NK-92 treated with Interleukin-12 subunit alpha and Interleukin-12 subunit beta, amount 100 ng/mL, for 24 hours (cell line): ENCODE results near the gene HDLBP.
"Not testable (repeated sequence)": the region's sequence is repeated elsewhere in the genome, so short reads cannot be mapped to it uniquely, and the experiment has no call there.

Experiments
- DNase-seq: peaks from one replicate; lab custom pipeline; 2025; lab: John Stamatoyannopoulos, UW

The HDLBP gene

DNA sequence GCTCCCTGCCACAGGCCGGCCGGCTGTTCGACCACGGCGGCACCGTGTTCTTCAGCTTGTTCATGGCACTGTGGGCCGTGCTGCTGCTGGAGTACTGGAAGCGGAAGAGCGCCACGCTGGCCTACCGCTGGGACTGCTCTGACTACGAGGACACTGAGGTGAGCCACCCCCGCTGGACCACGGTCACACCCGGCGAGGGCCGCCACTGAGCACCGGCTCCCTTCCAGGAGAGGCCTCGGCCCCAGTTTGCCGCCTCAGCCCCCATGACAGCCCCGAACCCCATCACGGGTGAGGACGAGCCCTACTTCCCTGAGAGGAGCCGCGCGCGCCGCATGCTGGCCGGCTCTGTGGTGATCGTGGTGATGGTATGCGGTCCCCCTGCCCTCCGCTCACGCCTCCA lies 106.2 kb downstream of the HDLBP start:
- no peak for DNase-seq

DNA sequence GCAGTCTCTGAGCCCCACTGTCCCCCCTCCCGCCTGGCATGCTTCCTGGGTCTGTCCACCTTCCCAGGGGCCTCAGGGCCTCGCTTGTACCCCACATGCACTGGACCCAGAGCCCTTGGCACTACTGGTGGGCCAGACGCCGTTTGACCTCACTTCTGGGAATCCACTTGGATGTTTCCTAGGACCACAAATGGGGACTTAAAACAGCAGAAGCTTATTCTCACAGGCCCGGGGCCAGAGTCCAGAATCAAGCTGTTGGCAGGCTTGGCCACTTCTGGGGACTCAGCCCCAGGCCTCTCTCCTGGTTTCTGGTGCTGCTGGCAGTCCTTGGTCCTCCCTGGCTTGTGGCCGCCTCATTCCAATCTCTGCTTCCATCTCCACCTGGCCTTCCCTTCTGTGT lies 107.4 kb downstream of the HDLBP start:
- no peak for DNase-seq

DNA sequence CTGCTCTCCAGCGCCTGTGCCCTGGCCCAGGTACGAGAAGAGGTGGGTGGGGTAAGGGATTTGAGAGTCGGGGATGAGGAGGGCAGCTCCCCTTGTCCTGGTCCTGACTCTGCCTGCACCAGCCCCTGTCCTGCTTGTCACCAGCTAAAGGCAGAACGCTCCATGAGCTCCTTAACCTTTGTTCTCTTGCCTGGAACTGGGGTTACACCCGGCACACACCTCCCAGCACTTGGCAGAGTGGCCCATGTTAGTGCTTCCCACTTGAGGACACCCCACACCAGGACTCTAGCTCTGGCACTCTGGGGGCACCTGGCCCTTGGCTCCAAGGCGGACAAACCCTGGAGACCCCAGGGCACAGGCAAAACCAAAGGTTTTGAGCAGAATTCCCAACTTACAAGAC lies 107.8 kb downstream of the HDLBP start:
- DNase-seq: no peak

DNA sequence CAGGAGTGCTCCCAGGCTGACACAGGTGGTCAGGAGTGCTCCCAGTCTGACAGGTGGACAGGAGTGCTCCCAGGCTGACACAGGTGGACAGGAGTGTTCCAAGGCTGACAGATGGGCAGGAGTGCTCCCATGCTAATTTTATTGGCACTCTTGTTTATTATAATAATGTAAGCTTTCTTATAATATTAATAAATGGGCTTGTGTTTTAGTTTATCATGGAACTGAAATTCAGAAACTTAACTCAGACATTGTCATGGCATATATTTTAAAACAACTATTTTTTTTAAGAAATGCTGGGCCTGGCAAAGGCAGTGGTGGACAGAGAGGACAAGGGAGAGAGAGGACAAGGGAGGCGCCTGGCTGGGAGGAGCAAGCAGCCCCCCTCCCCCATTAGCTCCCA lies 108.3 kb downstream of the HDLBP start:
- DNase-seq: no peak

DNA sequence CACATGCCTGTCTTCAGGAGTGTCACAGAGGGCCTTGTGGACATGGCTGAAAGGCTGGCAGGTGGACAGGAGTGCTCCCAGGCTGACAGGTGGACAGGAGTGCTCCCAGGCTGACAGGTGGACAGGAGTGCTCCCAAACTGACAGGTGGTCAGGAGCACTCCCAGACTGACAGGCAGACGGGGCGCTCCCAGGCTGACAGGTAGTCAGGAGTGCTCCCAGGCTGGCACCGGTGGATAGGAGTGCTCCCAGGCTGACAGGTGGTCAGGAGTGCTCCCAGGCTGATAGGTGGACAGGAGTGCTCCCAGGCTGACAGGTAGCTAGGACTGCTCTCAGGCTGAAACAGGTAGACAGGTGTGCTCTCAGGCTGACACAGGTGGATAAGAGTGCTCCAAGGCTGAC lies 110.4 kb downstream of the HDLBP start:
- DNase-seq: no peak

DNA sequence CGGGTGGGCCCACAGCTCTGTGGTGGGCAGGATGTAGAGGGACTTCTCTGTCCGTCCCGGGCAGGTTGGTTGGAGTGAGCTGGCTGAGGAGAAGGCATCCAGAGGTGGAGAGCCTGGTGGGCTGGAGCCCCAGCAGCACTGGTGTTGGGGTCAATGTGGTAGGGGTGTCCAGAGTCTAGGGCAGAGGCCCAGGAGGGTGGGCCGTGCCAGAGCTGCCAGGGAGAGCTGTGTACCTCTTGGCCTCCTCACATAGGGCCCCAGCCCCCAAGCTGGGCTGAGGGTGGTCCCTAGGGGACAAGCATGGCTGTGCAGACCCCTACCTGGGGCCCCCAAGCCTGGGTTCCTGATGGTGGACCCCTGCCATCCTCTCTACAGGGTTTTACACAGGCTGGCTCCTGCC lies 111.0 kb downstream of the HDLBP start:
- DNase-seq: no peak

DNA sequence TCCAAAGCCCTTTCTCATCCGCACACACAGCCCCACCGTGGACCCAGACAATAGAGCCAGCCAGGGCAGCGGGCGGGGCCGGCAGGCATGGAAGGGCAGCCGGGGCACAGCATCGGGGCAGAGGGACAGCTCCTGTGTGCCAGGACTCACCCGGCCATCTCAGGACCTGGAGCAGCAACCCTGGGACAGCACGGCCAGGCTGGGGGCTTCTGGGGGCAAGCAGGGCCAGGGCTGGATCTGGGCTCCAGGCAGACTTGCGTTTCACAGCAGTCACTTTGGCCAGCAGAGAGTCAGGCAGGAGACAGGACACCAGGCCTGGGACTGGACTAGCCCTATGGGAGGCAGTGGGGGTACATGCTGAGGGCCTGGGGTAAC lies 111.5 kb downstream of the HDLBP start:
- no peak for DNase-seq

DNA sequence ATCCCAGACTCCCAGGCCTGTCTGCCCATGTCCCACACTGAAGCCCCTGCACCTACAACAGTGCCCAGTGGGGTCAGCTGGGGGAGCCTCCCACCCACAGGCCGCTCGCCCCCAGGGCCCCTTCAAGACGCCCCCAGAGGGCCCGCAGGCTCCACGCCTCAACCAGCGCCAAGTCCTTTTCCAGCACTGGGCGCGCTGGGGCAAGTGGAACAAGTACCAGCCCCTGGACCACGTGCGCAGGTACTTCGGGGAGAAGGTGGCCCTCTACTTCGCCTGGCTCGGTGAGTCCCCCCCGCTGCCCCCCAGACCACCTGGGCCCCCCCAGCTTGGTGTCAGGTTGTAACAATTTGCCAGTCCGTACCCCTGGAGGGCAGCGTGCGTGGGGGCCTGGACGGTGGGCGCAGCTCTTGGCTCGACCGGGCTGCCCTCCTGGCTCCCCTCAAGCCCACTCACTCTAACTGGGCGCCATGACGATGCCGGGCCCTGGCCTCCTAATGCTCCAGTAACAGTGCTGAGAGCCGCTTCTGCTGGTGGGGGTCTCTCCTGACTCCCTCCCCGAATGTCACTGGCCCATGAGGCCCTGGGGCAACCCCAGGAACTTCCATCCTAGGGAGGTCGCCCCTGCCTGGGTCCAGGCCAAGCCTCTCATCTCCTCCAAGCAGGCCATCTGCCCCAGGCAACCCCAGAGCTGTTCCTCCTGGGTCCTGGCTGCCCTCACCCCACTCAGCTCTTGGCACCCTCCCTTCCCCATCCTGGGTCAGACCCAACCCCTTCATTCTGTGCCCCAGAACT lies 112.1 kb downstream of the HDLBP start:
- no peak for DNase-seq

DNA sequence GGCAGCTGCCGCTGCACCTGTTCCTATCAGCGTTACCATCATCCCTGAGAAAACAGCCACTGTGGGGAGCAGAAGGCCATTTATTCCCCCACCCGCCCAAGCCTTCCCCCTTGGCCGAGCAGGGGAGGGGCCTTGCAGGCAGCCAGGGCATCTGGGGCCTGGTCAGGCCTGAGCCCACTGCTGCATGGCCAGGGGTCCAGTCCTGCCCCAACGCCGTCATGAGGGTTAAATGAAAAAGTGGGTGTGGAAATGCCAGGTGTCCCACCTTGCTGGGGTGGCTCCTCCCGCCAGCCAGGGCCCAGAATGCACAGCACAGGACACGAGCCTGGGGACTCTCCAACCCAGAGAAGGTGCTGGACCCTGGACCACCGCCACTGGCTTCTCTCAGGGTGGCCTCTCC lies 112.8 kb downstream of the HDLBP start:
- DNase-seq: no peak

DNA sequence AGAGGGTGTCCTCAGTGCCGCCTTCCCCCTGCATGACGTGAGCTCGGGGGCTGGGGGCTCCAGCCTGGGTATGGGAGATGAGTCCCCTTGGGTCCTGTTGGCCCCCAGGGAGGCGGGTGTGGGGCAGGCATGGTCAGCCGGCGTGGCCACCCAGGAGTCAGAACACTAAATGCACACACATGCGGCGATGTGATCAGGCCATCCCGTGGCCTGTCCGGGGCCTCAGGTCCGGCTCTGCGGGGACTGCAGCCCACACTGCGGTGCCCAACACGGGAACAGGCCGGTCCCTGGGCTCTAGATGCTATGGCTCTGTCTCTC lies 113.2 kb downstream of the HDLBP start:
- no peak for DNase-seq

DNA sequence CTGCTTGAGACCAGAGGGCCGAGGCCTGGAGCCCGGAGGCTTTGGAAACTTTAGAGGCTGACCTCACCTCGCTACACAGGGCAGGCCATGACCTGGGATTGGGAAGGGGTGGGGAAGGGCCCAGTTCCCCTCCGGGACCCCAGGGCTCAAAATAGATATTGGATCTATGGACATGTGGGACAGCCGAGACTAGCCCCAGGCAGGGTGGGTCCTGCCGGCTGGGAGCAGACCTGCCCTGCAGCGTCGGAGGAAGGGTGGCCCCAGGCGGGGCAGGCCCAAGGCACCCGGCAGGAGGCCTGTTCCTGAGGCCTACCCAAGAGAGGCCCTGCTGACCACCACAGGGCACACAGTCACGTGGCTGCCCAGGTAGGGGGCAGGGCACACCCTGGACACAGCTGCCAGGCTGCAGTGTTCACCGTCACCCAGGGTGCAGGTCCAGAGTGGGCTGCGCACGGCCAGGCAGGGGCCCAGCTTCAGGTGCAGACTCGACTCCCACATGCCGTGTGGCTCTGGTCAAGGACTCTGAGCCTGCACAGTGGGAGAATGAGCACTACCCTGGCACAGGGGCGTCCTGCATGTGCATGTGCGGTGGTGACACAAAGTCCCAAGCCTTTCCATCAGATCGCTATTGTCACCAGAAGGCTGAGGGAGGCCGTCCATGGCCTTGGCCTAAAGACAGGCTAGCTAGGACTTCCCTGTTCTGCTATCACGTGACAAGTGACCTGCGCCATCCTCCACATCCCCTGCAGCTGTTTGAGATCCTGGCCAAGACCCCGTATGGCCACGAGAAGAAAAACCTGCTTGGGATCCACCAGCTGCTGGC lies 113.8 kb downstream of the HDLBP start:
- no peak for DNase-seq

DNA sequence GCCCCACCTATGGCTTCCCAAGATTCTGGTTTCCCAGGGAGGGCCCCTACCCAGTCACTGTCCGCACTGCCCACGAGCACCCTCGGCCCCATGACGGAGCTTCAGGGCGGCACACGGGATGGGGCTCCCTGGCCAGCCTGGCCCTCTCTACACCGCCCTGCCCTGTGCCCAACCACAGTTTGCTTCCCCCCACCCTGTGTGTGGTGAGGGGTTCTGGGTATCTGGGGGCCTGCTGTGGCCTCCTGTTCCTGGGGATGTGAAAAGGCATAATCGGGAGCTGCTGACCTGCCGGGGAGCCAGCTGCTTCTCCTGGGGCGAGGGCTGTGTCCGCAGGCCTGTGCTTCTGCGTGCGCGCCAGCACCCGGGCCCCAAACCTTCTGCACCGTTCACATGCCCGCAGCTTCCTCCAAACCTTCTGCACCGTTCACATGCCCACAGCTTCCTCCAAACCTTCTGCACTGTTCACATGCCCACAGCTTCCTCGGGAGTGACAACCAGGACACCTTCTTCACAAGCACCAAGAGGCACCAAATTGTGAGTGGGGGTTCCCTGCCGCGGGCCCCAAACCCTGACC lies 114.6 kb downstream of the HDLBP start:
- no peak for DNase-seq

DNA sequence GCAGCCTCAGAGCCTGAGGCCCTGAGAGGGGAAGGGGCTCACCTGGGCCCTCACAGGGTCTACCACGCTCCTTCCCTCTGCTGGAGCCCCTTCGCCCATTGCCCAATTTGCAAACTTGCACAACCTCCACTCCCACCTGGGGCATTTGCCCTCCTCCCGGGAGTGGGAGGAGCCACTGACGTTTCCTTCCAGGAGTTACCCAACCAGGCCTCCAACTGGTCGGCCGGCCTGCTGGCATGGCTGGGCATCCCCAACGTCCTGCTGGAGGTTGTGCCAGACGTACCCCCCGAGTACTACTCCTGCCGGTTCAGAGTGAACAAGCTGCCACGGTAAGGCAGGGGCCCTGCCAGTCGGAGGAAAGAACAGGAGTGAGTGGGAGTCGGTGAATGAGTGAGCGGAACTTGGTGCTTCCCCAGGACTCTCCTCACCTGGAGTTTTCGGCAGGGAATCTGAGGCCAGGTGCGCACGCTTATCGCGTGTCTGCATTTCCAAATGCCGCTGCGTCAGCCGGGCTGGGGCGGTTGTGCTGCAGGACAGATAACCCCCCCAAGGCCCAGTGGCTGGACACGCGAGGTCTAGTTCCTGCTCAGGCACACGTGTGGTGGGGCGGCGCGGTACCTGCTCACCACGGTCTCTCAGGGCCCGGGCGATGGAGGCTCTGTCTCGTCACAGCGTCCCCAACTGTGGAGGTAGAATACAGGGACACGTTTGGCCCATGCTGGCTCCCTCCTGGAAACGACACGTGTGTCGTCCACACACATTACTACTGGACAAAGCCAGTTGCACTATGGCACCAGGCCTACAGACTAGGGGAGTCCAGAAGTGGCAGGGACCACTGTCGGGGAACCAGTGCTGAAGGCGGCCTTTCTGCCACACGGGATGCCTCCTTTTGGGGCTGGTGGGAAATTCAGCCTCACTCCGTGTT lies 115.3 kb downstream of the HDLBP start:
- DNase-seq: no peak

DNA sequence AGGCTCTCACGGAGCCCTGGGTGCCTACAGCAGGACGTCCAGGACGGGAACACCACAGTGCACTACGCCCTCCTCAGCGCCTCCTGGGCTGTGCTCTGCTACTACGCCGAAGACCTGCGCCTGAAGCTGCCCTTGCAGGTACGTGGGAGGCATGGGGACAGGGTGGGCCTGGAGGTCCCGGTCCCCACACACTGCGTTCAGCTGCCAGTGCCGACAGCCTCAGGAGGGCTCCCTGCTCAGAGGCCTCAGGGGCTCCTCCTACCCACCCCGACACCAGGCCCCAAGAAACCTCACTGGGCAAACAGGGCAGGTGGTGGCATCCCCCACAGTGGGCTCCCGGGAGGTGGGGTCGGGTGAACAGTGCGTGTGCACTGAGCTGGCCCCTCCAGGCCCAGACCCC lies 116.2 kb downstream of the HDLBP start:
- DNase-seq: no peak

DNA sequence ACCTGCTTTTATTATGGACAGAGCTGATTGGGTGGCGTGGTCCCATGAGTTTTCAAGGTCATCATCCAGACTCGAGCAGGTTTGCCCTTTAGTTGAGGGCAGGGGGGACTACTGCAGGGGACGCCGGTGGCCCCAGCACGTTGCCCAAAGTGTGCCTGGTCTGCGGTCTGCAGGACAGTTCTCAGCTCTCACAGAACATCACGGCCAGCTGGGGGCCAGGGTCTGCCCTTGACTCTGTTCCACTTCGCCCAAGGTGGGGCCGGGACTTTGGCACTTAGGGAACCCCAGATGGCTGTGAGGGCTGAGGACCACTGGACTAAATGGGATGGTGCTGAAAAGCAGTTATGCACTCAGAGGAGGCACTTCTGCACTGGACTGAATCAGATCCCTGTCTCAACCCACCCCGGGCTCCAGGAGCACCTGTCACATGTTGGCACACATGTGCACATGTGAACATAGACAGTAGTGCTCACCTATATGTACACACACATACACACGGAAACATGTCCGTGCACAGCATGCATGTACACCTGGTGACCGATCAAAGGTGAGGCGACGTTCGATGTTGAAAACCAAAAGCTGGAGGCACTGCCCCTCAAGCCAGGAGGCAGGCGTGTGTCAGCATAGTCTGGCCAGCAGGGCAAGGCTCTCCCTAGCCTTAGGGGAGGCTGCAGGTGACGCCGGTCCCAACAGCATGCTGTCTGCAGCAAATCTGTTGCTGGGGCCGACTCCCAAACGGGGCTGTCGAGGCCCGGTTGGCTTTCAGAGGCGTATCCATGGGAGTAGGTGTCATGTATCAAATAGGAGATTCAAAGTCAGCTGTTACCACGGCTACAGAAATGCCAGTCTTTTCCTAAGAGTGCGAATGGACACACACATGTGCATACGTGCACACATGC lies 116.8 kb downstream of the HDLBP start:
- DNase-seq: no peak

DNA sequence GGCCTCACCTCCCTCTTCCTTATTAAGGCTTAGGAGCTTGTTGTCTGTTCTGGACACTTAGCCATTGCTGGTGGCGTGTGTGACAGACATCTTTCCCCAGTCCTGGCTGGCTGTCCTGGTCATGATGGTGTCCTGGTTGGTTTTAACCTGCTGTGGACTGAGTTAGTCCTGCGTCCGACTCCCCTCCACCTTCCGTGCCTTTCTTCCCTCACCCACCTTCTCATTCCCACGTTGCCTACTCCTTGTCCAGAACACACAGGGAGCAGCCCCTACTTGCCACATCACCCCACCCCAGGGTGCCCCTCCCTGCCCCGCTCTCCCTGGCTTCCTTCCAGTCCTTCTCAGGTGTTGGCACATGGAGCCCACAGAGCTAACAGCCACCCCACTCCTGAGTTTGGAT lies 117.5 kb downstream of the HDLBP start:
- no peak for DNase-seq

DNA sequence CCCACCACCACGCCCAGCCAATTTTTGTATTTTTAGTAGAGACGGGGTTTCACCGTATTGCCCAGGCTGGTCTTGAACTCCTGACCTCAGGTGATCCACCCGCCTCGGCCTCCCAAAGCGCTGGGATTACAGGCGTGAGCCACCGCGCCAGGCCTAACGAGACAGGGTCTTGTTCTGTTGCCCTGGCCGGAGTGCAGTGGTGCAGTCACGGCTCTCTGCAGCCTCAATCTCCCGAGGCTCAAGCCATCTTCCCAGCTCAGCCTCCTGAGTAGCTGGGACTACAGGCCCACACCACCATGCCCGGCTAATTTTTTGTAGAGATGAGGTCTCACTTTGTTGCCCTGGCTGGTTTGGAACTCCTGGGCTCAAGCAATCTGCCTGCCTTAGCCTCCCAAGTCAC lies 118.2 kb downstream of the HDLBP start:
- not testable (repeated sequence) for DNase-seq

DNA sequence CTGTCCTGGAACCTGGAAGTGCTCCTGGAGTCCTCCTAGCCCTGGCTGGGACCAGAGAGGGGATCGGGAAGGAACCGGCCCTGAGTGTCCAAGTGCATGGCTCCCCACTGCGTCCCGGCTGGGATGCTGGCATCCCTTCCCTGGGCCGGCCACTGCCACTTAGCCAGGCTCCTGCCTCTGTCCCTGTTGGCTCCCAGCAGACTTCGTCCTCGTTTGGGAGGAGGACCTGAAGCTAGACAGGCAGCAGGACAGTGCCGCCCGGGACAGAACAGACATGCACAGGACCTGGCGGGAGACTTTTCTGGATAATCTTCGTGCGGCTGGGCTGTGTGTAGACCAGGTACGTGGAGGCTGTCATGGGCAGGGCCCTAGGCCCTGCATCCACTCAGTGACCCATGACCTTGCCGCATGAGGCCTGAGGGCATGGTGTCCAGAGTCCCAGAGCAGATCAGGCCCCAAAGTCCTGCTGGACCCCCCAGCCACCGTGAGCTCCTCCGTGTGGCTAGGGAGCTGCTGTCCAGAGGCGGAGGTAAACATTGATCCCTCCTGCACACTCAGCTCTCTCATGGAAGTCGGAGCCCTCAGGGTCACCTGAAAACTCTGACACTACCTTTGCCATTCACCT lies 119.9 kb downstream of the HDLBP start:
- no peak for DNase-seq

DNA sequence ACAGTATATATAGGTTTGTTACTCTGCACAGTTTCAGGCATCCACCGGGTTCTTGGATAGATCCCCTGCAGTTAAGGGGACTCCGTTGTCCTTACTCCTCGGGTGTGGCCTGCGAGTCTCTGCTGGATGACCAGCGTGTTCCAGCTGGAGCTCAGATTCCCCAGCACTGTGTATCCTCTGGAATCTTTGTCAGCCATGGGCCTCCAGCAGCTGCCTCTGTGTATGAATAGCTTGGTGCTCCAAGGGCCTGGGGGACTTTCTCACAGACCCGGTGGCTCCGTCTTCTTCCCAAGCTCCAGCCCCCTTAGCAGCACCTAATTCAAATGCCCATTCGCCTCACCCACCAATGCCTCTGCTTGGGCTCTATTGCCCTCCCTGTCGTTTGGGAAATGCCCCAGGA lies 120.7 kb downstream of the HDLBP start:
- DNase-seq: no peak

DNA sequence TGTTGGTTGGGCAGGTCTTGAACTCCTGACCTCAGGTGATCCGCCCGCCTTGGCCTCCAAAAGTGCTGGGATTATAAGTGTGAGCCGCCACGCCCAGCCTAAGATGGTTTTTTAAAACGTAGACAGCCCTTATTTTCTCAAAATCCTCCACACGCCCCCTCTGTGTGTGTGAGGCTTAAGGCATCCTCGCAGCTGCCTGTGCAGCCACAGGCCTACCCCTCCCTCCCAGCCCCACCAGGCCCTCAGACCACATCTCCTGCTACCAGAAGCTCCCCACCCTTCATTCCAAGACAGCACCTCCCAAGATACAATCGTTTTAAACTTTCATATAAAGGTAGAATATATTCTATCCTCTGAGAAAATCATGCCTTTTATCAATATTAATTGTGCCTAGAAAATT lies 122.2 kb downstream of the HDLBP start:
- no peak for DNase-seq

DNA sequence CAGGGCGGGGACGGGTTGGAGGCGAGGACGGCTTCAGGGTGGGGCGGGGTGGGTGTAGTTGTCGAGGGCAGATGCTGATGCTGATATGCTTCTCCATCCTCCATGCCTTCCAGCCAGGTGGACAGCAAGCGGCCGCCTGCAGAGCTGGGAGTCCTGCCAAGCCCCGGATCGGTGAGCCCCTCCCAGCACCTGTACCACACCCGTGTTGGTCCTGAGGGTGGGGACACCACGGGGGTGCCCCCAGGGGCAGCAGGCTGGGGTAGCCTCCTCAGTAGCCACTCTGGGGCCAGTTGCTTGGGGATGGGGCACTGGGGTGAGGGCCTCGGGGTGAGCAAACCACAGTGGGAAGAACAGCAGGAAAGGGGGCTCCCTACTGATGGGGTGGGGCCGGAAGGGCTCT lies 124.4 kb downstream of the HDLBP start:
- no peak for DNase-seq
